ENCODE measurements around the gene COG1. TPM values are rescaled to one million over a fixed set of nuclear protein-coding genes. Genes with fewer than 3 reads are reported as not detected.
"Not testable (repeated sequence)": the region's sequence is repeated elsewhere in the genome, so short reads cannot be mapped to it uniquely, and the experiment has no call there.

COG1 gene
- total RNA-seq: 10 to 100 TPM; 55.7 to 66.0 (median 57.9) TPM
- long read RNA-seq, donor 1, transcript COG1-201 (14 exons, 3,079 nt): major isoform, 54 of 91 reads
- long read RNA-seq, donor 1, partial matches to known transcripts: 15 of 91 reads
- long read RNA-seq, donor 1, other reads (novel, unspliced or antisense): 22 of 91 reads
- long read RNA-seq, donor 2, transcript COG1-201 (14 exons, 3,079 nt): major isoform, 10 of 19 reads
- long read RNA-seq, donor 2, partial matches to known transcripts: 2 of 19 reads
- long read RNA-seq, donor 2, other reads (novel, unspliced or antisense): 7 of 19 reads

GRCh38 chr17:73192894-73193701 lies at the start of gene COG1:
Gene COG1, plus strand, starts transcription at chr17:73193055. Its CDS starts 15 bp downstream, at chr17:73193070.
- Histone ChIP-seq H3K4me1 (ENCODE audit: low read depth) (peaks cover 23% of the 10 kb centered on the region), H3K4me3 (peak within 1 kb of the TSS; percentile 75), H3K9me3 (no peaks in the 10 kb centered on the region), H3K36me3 (ENCODE audit: low read depth) (no peaks in the 10 kb centered on the region)
- peak; percentile 87 for ATAC-seq
- DNase-seq: peak; percentile 83 to 95 (median 94)
- no peak for TF ChIP-seq CTCF (IDR thresholded peaks at IDR 0.05)
- intact Hi-C loops (cut with DNase I, micrococcal nuclease): no loop called here

- H3K36me3 ChIP-seq (ENCODE audit: low read depth); H3K4me1 ChIP-seq (ENCODE audit: low read depth); H3K4me3 ChIP-seq; H3K9me3 ChIP-seq; DNase-seq; intact Hi-C loops (cut with DNase I, micrococcal nuclease); ATAC-seq: not testable (repeated sequence)
Measured at GRCh38 chr17:73144209-73144608, 48.6 kb upstream of the COG1 start.

- intact Hi-C loops (cut with DNase I, micrococcal nuclease): no loop called here
- H3K9me3 ChIP-seq: peaks cover 9% of the 10 kb centered on the region
- DNase-seq: no peak
- no peak overlapping the region for H3K4me3 ChIP-seq
- no peaks in the 10 kb centered on the region for H3K4me1 ChIP-seq (ENCODE audit: low read depth)
- ATAC-seq: no peak
- no peaks in the 10 kb centered on the region for H3K36me3 ChIP-seq (ENCODE audit: low read depth)
- TF ChIP-seq CTCF (IDR thresholded peaks at IDR 0.05): no peak
Measured at GRCh38 chr17:73145641-73146040, 47.2 kb upstream of the COG1 start.

- H3K4me1 ChIP-seq (ENCODE audit: low read depth); H3K36me3 ChIP-seq (ENCODE audit: low read depth); H3K4me3 ChIP-seq; H3K9me3 ChIP-seq; intact Hi-C loops (cut with DNase I, micrococcal nuclease); DNase-seq; ATAC-seq: not testable (repeated sequence)
Measured at GRCh38 chr17:73147791-73148190, 45.1 kb upstream of the COG1 start.

- intact Hi-C loops (cut with DNase I, micrococcal nuclease): no loop called here
- no peak for TF ChIP-seq CTCF (IDR thresholded peaks at IDR 0.05)
- ATAC-seq (no peak), DNase-seq (no peak)
- Histone ChIP-seq H3K4me3 (no peak overlapping the region), H3K9me3 (peaks cover 9% of the 10 kb centered on the region), H3K4me1 (ENCODE audit: low read depth) (no peaks in the 10 kb centered on the region), H3K36me3 (ENCODE audit: low read depth) (no peaks in the 10 kb centered on the region)
Measured at GRCh38 chr17:73148540-73149334, 44.1 kb upstream of the COG1 start.

GRCh38 chr17:73150622-73151300 lies 42.1 kb upstream of the COG1 start:
- ATAC-seq; DNase-seq; H3K4me1 ChIP-seq (ENCODE audit: low read depth); H3K9me3 ChIP-seq; H3K36me3 ChIP-seq (ENCODE audit: low read depth); H3K4me3 ChIP-seq; intact Hi-C loops (cut with DNase I, micrococcal nuclease): not testable (repeated sequence)

Measured in mucosa of descending colon (tissue), 3 donors.